Transverse colon (tissue), 4 donors: ENCODE measurements around the gene LAMA4. TPM values are rescaled to one million over a fixed set of nuclear protein-coding genes. Genes with fewer than 3 reads are reported as not detected.
A peak's percentile ranks its signal among the peaks of the same experiment; 100 is the strongest.

Experiments
- DNase-seq: peaks from one replicate; pipeline ENCODE4 v3.0.0-alpha.2; 2019
- H3K27ac ChIP-seq, 4 donors: fragments of 200-600 bp; sonication (generic); 2 replicates each; pipeline ENCODE4 v1.5.1; 2016 to 2018; ENCODE audit warnings: inconsistent platforms in 4 of 4
- H3K27me3 ChIP-seq: fragments of 200-600 bp; sonication (generic); 2 replicates; pipeline ENCODE4 v1.5.1; 2017; ENCODE audit warnings: inconsistent platforms
- H3K36me3 ChIP-seq, 4 donors: fragments of 200-600 bp; sonication (generic); 2 replicates each; pipeline ENCODE4 v1.5.1; 2017 to 2019; ENCODE audit warnings: inconsistent platforms in 4 of 4
- H3K4me1 ChIP-seq, 4 donors: fragments of 200-600 bp; sonication (generic); 2 replicates each; pipeline ENCODE4 v1.5.1; 2017 to 2020; ENCODE audit warnings: inconsistent platforms in 4 of 4
- H3K4me3 ChIP-seq, 4 donors: fragments of 200-600 bp; sonication (generic); 1 replicate in 1 of 4; 2 replicates in 3 of 4; pipeline versions ENCODE4 v1.5.1 to v1.6.1; 2017 to 2019; ENCODE audit warnings: inconsistent platforms in 4 of 4
- H3K9me3 ChIP-seq, 2 donors: fragments of 200-600 bp; sonication (generic); 2 replicates each; pipeline ENCODE4 v1.5.1; 2017 to 2019; ENCODE audit warnings: inconsistent platforms in 2 of 2
- CTCF ChIP-seq, 5 experiments: fragments of 200-600 bp in 3 of 5; fragments of 450-650 bp in 2 of 5; sonication (generic) in 3 of 5; IDR thresholded peaks; 1 replicate in 2 of 5; 2 replicates in 3 of 5; pipeline ENCODE4 v1.5.1; 2016 to 2017; ENCODE audit warnings: antibody characterized with exemption in 5 of 5, inconsistent platforms in 3 of 5, mild to moderate bottlenecking in 2 of 5, moderate library complexity in 1 of 5
- EP300 ChIP-seq: sonication (generic); formaldehyde crosslinking; IDR thresholded peaks from one replicate; pipeline ENCODE4 v1.6.1; 2017; ENCODE audit warnings: antibody characterized with exemption, low read depth
- POLR2A ChIP-seq: fragments of 450-650 bp; IDR thresholded peaks from one replicate; pipeline ENCODE4 v1.6.1; 2016; ENCODE audit warnings: antibody characterized with exemption, mild to moderate bottlenecking, moderate library complexity
- POLR2AphosphoS5 ChIP-seq, 3 donors: sonication (generic); formaldehyde crosslinking; IDR thresholded peaks; one replicate each; pipeline ENCODE4 v1.6.1; 2016; ENCODE audit warnings: antibody characterized with exemption in 3 of 3
- WGBS, 2 donors: methylation state at CpG; one replicate each; pipeline ENCODE4 v1.1.5; 2018; ENCODE audit warnings: low coverage in 1 of 2; 5-methylcytosine and 5-hydroxymethylcytosine counted together
- in situ Hi-C, 4 donors: fragments of 200-750 bp; cut with MboI; loops; one replicate each; pipeline versions ENCODE4 v1.15.0 to v1.15.1; 2017; ENCODE audit warnings: low sequenced_read_pairs in 3 of 4, low pct_ligation_motif_present in 1 of 4, low pct_unique_long_range_greater_than_20kb in 1 of 4
- intact Hi-C: fragments of 100-400 bp; cut with DNase I; formaldehyde crosslinking; loops from one replicate; pipeline ENCODE4 v1.15.1; 2023; ENCODE audit warnings: low total_unique reads
- total RNA-seq, 4 donors: library from RNA; depleted of rRNA; stranded (reverse); fragments of >200 nt; gene quantifications; one replicate each; pipeline ENCODE4 v1.1.0, GENCODE V29; 2016

Gene LAMA4
- total RNA-seq, 4 donors from 2014 or later, result 27.3 to 54.9 (median 40.1) TPM

- no peak overlapping the region for H3K4me3 ChIP-seq
- WGBS, 2 donors, result 84 to 92% methylated on average over 1 to 2 of the region's 2 CpGs
- in situ Hi-C loops, result no loop called here
- no peak overlapping the region for H3K27ac ChIP-seq
- TF ChIP-seq POLR2AphosphoS5 (IDR thresholded peaks at IDR 0.05) (no peak), EP300 (no peak), CTCF (IDR thresholded peaks at IDR 0.05) (no peak), POLR2A (no peak)
- no peaks in the 10 kb centered on the region for H3K27me3 ChIP-seq
- peaks cover 0 to 15% (median 0%) of the 10 kb centered on the region in 4 donors for H3K4me1 ChIP-seq
- intact Hi-C loops, result no loop called here
- no peak for DNase-seq
- no peaks in the 10 kb centered on the region for H3K9me3 ChIP-seq
- no peaks in the 10 kb centered on the region for H3K36me3 ChIP-seq
Measured at GRCh38 chr6:112210852-112211251, 43.5 kb downstream of the LAMA4 start.

- in situ Hi-C loops, result no loop called here
- Histone ChIP-seq H3K4me1 (peaks cover 0 to 22% (median 5%) of the 10 kb centered on the region in 4 donors), H3K9me3 (no peaks in the 10 kb centered on the region), H3K27ac (peak overlapping the region in 1 of 4 donors; percentile 4), H3K4me3 (no peak overlapping the region), H3K36me3 (no peaks in the 10 kb centered on the region), H3K27me3 (no peaks in the 10 kb centered on the region)
- 63% methylated on average over 2 of the region's 2 CpGs; no CpG with 5 or more reads in 1 of the 2 donors for WGBS, 2 donors
- no peak for DNase-seq
- TF ChIP-seq EP300 (no peak), CTCF (IDR thresholded peaks at IDR 0.05) (no peak), POLR2A (no peak), POLR2AphosphoS5 (IDR thresholded peaks at IDR 0.05) (no peak)
- intact Hi-C loops, result no loop called here
Measured at GRCh38 chr6:112209131-112209530, 45.2 kb downstream of the LAMA4 start.

- WGBS, 2 donors, result 73 to 83% methylated on average over 2 of the region's 2 CpGs
- no peak overlapping the region for H3K4me3 ChIP-seq
- intact Hi-C loops (no loop called here), in situ Hi-C loops (no loop called here)
- H3K36me3 ChIP-seq, result no peaks in the 10 kb centered on the region
- no peaks in the 10 kb centered on the region for H3K9me3 ChIP-seq
- no peaks in the 10 kb centered on the region for H3K27me3 ChIP-seq
- H3K4me1 ChIP-seq, result peaks cover 0 to 35% (median 6%) of the 10 kb centered on the region in 4 donors
- no peak for DNase-seq
- TF ChIP-seq POLR2A (no peak), EP300 (no peak), CTCF (IDR thresholded peaks at IDR 0.05) (no peak), POLR2AphosphoS5 (IDR thresholded peaks at IDR 0.05) (no peak)
- H3K27ac ChIP-seq, result no peak overlapping the region
Measured at GRCh38 chr6:112207776-112208175, 46.6 kb downstream of the LAMA4 start.

GRCh38 chr6:112207131-112207530, 47.2 kb downstream of the LAMA4 start:
- H3K4me1 ChIP-seq, result peaks cover 0 to 37% (median 6%) of the 10 kb centered on the region in 4 donors
- no peak for DNase-seq
- TF ChIP-seq EP300 (no peak), CTCF (IDR thresholded peaks at IDR 0.05) (no peak), POLR2AphosphoS5 (IDR thresholded peaks at IDR 0.05) (no peak), POLR2A (no peak)
- H3K27ac ChIP-seq, result no peak overlapping the region
- 83 to 90% methylated on average over 4 of the region's 4 CpGs for whole genome bisulfite sequencing, 2 donors
- H3K9me3 ChIP-seq, result no peaks in the 10 kb centered on the region
- H3K36me3 ChIP-seq, result no peaks in the 10 kb centered on the region
- intact Hi-C loops, result no loop called here
- H3K27me3 ChIP-seq, result no peaks in the 10 kb centered on the region
- in situ Hi-C loops, result no loop called here
- no peak overlapping the region for H3K4me3 ChIP-seq
